ENCODE data around the gene TNFSF10. TPM values are rescaled to one million over a fixed set of nuclear protein-coding genes. Genes with fewer than 3 reads are reported as not detected.
"Not testable (repeated sequence)": the region's sequence is repeated elsewhere in the genome, so short reads cannot be mapped to it uniquely, and the experiment has no call there.

TNFSF10 gene
- total RNA-seq, 3 donors from 2014 or later, result 12.9 to 24.3 (median 18.8) TPM

DNA sequence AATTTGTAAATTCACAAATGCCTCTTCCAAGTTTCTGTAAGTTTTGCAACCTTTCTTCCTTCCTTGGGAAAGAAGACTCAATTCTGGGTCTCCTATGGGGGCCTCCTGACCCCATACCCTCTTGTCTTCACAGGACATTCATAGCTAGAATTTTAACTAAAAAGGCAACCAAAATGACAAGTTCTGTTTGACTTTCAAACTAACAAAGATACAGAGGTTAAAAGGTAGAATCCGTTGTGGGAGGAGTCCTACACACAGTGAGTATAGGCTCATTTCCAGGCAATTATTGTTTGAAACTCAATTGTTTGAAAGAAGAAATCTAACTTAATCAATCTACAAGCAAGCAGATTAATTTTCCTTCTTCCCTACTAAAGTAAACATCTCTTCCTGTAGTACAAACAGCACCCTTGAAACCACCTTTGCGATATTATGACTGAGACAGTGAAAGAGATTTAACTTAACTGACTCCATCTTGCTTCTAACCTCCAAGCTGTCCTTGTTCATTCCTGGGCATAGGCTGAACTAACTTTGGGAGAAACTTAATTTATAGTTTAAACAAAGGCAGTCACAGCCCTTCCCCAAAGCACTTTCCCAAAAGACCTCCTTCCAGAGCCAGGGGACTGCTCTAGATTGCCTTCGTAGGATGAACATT is 14.4 kb upstream of the TNFSF10 start:
- no peaks in the 10 kb centered on the region for H3K27me3 Mint-ChIP-seq (ENCODE audit: low read depth)
- no peak overlapping the region for H3K4me3 Mint-ChIP-seq
- H3K36me3 Mint-ChIP-seq (ENCODE audit: insufficient read depth), result no peaks in the 10 kb centered on the region
- ATAC-seq (peak; percentile 57 to 61), DNase-seq (no peak)
- peaks cover 3% of the 10 kb centered on the region for H3K9me3 Mint-ChIP-seq
- peaks cover 35% of the 10 kb centered on the region for H3K4me1 Mint-ChIP-seq (ENCODE audit: low read depth)

DNA sequence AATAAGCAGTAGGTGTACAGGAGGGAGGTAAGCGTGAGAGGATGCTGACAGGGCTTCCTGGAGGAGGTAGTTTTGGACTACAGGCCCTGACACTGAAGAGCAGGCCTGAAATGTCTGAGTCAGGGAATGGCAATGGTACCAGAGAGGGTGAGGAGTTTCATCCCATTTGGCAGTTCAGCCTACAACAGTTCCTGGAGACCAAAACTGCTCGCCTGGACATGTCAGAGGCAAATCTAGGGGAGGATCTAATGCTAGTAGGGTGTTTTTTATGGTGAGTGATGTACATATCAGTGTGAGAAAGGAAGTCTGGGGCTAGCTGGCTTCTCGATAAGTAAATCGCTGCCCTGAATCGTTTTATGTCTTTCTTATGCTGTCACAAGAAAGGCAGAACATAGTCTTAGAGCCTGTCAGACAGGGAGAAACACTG is 13.8 kb upstream of the TNFSF10 start:
- peak; percentile 57 to 66 for ATAC-seq
- DNase-seq, result no peak
- no peaks in the 10 kb centered on the region for H3K36me3 Mint-ChIP-seq (ENCODE audit: insufficient read depth)
- H3K27me3 Mint-ChIP-seq (ENCODE audit: low read depth), result no peaks in the 10 kb centered on the region
- H3K4me3 Mint-ChIP-seq, result peak overlapping the region; percentile 17
- H3K9me3 Mint-ChIP-seq, result peaks cover 3% of the 10 kb centered on the region
- H3K4me1 Mint-ChIP-seq (ENCODE audit: low read depth), result peaks cover 35% of the 10 kb centered on the region

DNA sequence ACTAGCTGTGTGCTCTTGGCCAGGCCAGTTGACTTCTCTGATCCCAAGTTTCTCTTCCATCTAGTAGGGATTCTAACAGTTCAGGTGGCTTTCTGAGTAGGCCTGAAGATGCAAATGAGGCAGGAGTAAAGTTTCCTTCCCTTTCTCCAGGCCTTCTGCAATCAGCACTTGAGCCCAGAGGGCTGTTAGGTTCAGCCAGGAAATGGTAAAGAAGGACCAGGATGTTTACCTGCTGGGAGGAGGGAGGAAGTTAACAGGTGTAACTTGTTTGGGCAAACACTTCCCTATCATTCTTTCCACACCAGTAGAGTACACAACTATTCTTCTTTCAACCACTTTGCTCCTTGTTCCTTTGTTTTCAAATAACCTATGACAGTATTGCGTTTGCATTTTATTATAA is 13.3 kb upstream of the TNFSF10 start:
- no peak for ATAC-seq
- H3K4me3 Mint-ChIP-seq, result no peak overlapping the region
- H3K4me1 Mint-ChIP-seq (ENCODE audit: low read depth), result peaks cover 35% of the 10 kb centered on the region
- peaks cover 3% of the 10 kb centered on the region for H3K9me3 Mint-ChIP-seq
- DNase-seq, result no peak
- no peaks in the 10 kb centered on the region for H3K36me3 Mint-ChIP-seq (ENCODE audit: insufficient read depth)
- no peaks in the 10 kb centered on the region for H3K27me3 Mint-ChIP-seq (ENCODE audit: low read depth)

DNA sequence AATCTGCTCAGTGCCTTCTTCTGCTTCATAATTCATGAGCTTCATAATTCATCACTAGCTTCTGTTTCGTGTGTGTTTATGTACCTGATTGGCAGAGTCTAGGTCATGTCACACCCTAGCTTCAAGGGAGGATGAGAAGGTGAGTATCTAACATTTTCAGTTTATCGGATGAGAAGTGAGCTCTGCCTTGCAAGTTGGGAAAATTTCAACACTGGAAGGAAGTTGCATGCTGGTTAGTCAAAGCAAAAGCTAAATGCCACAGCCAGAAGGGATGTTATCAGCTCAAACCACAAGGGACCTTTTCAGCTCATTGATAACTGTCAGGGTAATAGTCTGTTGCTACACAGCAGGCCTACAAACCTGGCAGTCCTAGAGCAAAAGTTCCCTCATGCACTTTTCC is 7.3 kb upstream of the TNFSF10 start:
- peaks cover 24% of the 10 kb centered on the region for H3K4me1 Mint-ChIP-seq (ENCODE audit: low read depth)
- H3K27me3 Mint-ChIP-seq (ENCODE audit: low read depth), result no peaks in the 10 kb centered on the region
- peaks cover 3% of the 10 kb centered on the region for H3K9me3 Mint-ChIP-seq
- H3K36me3 Mint-ChIP-seq (ENCODE audit: insufficient read depth), result no peaks in the 10 kb centered on the region
- ATAC-seq, result peak; percentile 61 to 82
- no peak for DNase-seq
- peak overlapping the region; percentile 29 for H3K4me3 Mint-ChIP-seq

DNA sequence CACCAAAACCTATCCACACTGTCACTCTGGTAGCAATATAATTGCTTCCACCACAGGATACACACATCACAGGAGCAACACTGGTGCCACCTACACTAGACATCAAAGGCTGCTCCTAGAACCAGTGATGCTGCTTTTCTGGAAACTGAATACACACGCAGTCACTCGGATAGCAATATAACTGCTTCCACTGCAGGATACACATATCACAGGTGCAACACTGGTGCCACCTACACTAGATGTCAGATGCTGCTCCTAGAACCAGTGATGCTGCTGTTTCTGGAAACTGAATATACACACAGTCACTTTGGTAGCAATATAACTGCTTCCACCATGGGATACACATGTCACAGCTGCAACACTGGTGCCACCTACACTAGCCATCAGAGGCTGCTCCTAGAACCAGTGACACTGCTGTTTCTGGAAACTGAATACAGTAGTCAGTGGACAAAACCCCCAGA is 6.9 kb upstream of the TNFSF10 start:
- DNase-seq (no peak), ATAC-seq (peak; percentile 66 to 76)
- H3K9me3 Mint-ChIP-seq, result peaks cover 3% of the 10 kb centered on the region
- peaks cover 25% of the 10 kb centered on the region for H3K4me1 Mint-ChIP-seq (ENCODE audit: low read depth)
- H3K4me3 Mint-ChIP-seq, result peak overlapping the region; percentile 29
- H3K36me3 Mint-ChIP-seq (ENCODE audit: insufficient read depth), result no peaks in the 10 kb centered on the region
- H3K27me3 Mint-ChIP-seq (ENCODE audit: low read depth), result no peaks in the 10 kb centered on the region

GRCh38 chr3:172528677-172529076 is 5.4 kb upstream of the TNFSF10 start:
- no peak overlapping the region for H3K4me3 Mint-ChIP-seq
- H3K27me3 Mint-ChIP-seq (ENCODE audit: low read depth), result no peaks in the 10 kb centered on the region
- H3K36me3 Mint-ChIP-seq (ENCODE audit: insufficient read depth), result no peaks in the 10 kb centered on the region
- H3K4me1 Mint-ChIP-seq (ENCODE audit: low read depth), result peaks cover 36% of the 10 kb centered on the region
- no peaks in the 10 kb centered on the region for H3K9me3 Mint-ChIP-seq
- ATAC-seq (no peak), DNase-seq (no peak)

DNA sequence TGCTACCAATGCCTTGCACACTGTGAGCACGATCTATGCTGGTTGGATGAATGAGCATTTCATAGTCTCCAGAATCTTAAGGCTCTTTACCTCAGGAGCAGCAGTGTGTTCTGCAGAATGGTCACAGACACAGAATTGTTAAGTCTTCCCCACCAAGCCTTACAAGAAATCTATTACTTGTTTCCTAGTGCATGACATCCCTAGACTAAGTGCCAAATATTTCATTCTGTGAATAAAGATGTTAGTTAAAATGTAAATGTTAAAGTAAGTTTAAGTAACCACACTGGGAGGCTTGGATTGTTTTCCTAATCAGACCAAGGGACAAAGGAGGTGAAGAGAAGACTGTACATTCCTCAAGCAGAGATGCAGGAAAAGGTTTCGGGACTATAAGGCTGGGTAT is 4.1 kb upstream of the TNFSF10 start:
- no peak for ATAC-seq
- H3K4me3 Mint-ChIP-seq, result no peak overlapping the region
- H3K9me3 Mint-ChIP-seq, result no peaks in the 10 kb centered on the region
- no peaks in the 10 kb centered on the region for H3K27me3 Mint-ChIP-seq (ENCODE audit: low read depth)
- no peak for DNase-seq
- H3K4me1 Mint-ChIP-seq (ENCODE audit: low read depth), result peaks cover 42% of the 10 kb centered on the region
- no peaks in the 10 kb centered on the region for H3K36me3 Mint-ChIP-seq (ENCODE audit: insufficient read depth)

- ATAC-seq (no peak), DNase-seq (no peak)
- Mint-ChIP-seq H3K27me3 (ENCODE audit: low read depth) (no peaks in the 10 kb centered on the region), H3K9me3 (no peaks in the 10 kb centered on the region), H3K36me3 (ENCODE audit: insufficient read depth) (no peaks in the 10 kb centered on the region), H3K4me1 (ENCODE audit: low read depth) (peaks cover 48% of the 10 kb centered on the region), H3K4me3 (no peak overlapping the region)
These were observed 1.9 kb upstream of the TNFSF10 start for GRCh38 chr3:172525116-172525613.

- Mint-ChIP-seq H3K36me3 (ENCODE audit: insufficient read depth) (no peaks in the 10 kb centered on the region), H3K4me1 (ENCODE audit: low read depth) (peaks cover 48% of the 10 kb centered on the region), H3K9me3 (no peaks in the 10 kb centered on the region), H3K27me3 (ENCODE audit: low read depth) (no peaks in the 10 kb centered on the region), H3K4me3 (peak overlapping the region; percentile 88)
- DNase-seq (no peak), ATAC-seq (no peak)
These were observed 1.4 kb upstream of the TNFSF10 start for GRCh38 chr3:172524611-172525010.

GRCh38 chr3:172521837-172522726 is 1.1 kb downstream of the TNFSF10 start:
- not testable (repeated sequence) for H3K9me3 Mint-ChIP-seq; DNase-seq; H3K27me3 Mint-ChIP-seq (ENCODE audit: low read depth); H3K36me3 Mint-ChIP-seq (ENCODE audit: insufficient read depth); ATAC-seq
- H3K4me1 Mint-ChIP-seq (ENCODE audit: low read depth), result peaks cover 63% of the 10 kb centered on the region
- H3K4me3 Mint-ChIP-seq, result peak overlapping the region; percentile 88

GRCh38 chr3:172520301-172520831 is 2.9 kb downstream of the TNFSF10 start:
- ATAC-seq (peak; percentile 65 to 68), DNase-seq (no peak)
- Mint-ChIP-seq H3K9me3 (no peaks in the 10 kb centered on the region), H3K4me3 (peak overlapping the region; percentile 88), H3K36me3 (ENCODE audit: insufficient read depth) (peaks cover 11% of the 10 kb centered on the region), H3K27me3 (ENCODE audit: low read depth) (no peaks in the 10 kb centered on the region), H3K4me1 (ENCODE audit: low read depth) (peaks cover 79% of the 10 kb centered on the region)

- Mint-ChIP-seq H3K9me3 (no peaks in the 10 kb centered on the region), H3K4me3 (peak overlapping the region; percentile 88), H3K4me1 (ENCODE audit: low read depth) (peaks cover 82% of the 10 kb centered on the region), H3K36me3 (ENCODE audit: insufficient read depth) (peaks cover 15% of the 10 kb centered on the region), H3K27me3 (ENCODE audit: low read depth) (no peaks in the 10 kb centered on the region)
- DNase-seq (no peak), ATAC-seq (no peak)
These were observed 3.5 kb downstream of the TNFSF10 start for GRCh38 chr3:172519740-172520139.

DNA sequence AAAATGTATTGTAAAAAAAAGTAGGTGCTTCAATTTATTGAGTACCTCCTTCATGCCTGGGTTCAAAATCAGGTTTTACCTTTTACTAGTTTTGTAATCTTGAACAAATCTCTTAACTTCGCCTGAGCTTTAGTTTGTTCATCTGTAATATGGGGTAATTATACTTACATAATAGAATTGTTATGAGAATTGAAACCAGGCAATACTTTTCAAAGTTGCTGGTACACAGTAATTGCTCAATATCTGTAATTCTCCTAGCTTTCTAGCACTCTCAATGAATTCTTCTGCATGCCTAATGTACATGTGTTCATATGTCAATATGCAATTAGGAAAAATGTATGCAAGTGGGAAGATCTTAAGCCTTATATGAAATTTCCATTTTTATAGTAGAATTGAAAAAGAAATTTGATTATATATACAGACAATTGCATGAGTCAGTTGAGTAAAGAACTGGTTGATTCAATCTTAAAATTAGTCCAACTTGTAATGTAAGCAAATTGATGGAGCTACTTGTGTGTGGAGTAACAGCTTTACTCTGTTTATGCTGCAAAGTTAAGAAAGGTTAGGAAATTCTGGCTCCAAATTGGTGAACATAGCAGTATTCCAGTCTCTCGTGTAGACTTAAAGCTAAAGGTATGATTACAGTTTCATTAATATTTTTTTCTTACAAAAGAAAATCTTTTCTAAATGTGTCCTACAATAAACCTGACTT is 4.1 kb downstream of the TNFSF10 start:
- DNase-seq (no peak), ATAC-seq (no peak)
- H3K36me3 Mint-ChIP-seq (ENCODE audit: insufficient read depth), result peaks cover 21% of the 10 kb centered on the region
- H3K4me1 Mint-ChIP-seq (ENCODE audit: low read depth), result peaks cover 82% of the 10 kb centered on the region
- no peaks in the 10 kb centered on the region for H3K9me3 Mint-ChIP-seq
- H3K27me3 Mint-ChIP-seq (ENCODE audit: low read depth), result no peaks in the 10 kb centered on the region
- H3K4me3 Mint-ChIP-seq, result peak overlapping the region; percentile 88

All from activated T-cell treated with anti-CD3 and anti-CD28 coated beads, Interleukin-2, amount 50 U/mL, for 4 hours (primary cell).